Activated CD4-positive, CD25-positive, alpha-beta regulatory T cell (primary cell): ENCODE results near the gene TMEM175.
"Not testable (repeated sequence)": the region's sequence is repeated elsewhere in the genome, so short reads cannot be mapped to it uniquely, and the experiment has no call there.

Experiments
- DNase-seq, 4 experiments: peaks; one replicate each; lab custom pipeline; 2025; lab: John Stamatoyannopoulos, UW

The TMEM175 gene

GRCh38 chr4:990746-991367, 58.6 kb downstream of the TMEM175 start:
- DNase-seq, result no peak

GRCh38 chr4:991451-992296, 59.4 kb downstream of the TMEM175 start:
- no peak for DNase-seq

GRCh38 chr4:992297-993110, 60.2 kb downstream of the TMEM175 start:
- no peak for DNase-seq

- no peak for DNase-seq
Observed at GRCh38 chr4:993111-994029, 61.1 kb downstream of the TMEM175 start, which contains the start of gene SLC26A1. TSS of gene SLC26A1 (minus strand) at chr4:993404. CDS start at chr4:991703, 1,701 bp downstream.

GRCh38 chr4:995311-996026, 63.2 kb downstream of the TMEM175 start:
- DNase-seq, result no peak

GRCh38 chr4:996030-996996, 64.1 kb downstream of the TMEM175 start:
- no peak for DNase-seq

GRCh38 chr4:996997-997374, 64.7 kb downstream of the TMEM175 start:
- no peak for DNase-seq

GRCh38 chr4:997375-998071, 65.3 kb downstream of the TMEM175 start:
- no peak for DNase-seq

- no peak for DNase-seq
Observed at GRCh38 chr4:998096-998691, 65.9 kb downstream of the TMEM175 start.

- DNase-seq, result not testable (repeated sequence)
Observed at GRCh38 chr4:999240-999863, 67.1 kb downstream of the TMEM175 start.

GRCh38 chr4:999882-1000425, 67.7 kb downstream of the TMEM175 start:
- DNase-seq, result no peak

- DNase-seq, result no peak
Observed at GRCh38 chr4:1000686-1001260, 68.5 kb downstream of the TMEM175 start.

GRCh38 chr4:1001561-1002130, 69.4 kb downstream of the TMEM175 start:
- DNase-seq, result no peak

- no peak for DNase-seq
Observed at GRCh38 chr4:1002131-1002630, 69.9 kb downstream of the TMEM175 start.

- no peak for DNase-seq
Observed at GRCh38 chr4:1002631-1003251, 70.5 kb downstream of the TMEM175 start.
